OCI-LY1 (cell line): ENCODE measurements around the gene ELOF1.

Source experiments
- EZH2 ChIP-seq: fragments of 200-600 bp; sonication (generic), shearing (Covaris generic); IDR thresholded peaks from 2 replicates; pipeline ENCODE4 v1.8.0; 2017; ENCODE audit warnings: borderline replicate concordance, mixed run types, mild to moderate bottlenecking, antibody characterized with exemption, low read length, moderate library complexity, mixed read lengths
- TF ChIP-seq, protein P1 (sequence below): fragments of 200-600 bp; sonication (generic), shearing (Covaris generic); IDR thresholded peaks from 2 replicates; pipeline ENCODE4 v1.5.1; 2017; ENCODE audit warnings: mild to moderate bottlenecking, antibody characterized with exemption, low read length, moderate library complexity, mixed read lengths

DNA sequence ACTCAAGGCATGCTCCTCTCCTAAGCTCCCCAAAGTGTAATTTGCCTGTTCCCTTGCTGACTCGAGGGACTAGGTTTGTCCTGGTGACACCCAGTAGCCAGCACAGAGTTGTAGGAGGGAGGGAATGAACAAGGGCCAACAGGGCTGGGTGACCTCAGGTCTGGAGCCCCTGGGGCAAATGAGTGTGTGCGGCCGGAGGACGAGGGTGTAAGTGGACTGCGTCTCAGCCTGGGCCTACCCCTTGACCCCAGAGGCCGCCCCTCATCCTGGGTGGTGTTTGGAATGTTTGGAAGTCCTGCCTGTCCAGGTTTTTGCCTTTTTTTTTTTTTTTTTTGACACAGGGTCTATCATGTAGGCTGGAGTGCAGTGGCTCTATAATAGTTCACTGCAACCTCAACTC lies 52.1 kb downstream of the ELOF1 start:
- TF ChIP-seq, protein P1, sequence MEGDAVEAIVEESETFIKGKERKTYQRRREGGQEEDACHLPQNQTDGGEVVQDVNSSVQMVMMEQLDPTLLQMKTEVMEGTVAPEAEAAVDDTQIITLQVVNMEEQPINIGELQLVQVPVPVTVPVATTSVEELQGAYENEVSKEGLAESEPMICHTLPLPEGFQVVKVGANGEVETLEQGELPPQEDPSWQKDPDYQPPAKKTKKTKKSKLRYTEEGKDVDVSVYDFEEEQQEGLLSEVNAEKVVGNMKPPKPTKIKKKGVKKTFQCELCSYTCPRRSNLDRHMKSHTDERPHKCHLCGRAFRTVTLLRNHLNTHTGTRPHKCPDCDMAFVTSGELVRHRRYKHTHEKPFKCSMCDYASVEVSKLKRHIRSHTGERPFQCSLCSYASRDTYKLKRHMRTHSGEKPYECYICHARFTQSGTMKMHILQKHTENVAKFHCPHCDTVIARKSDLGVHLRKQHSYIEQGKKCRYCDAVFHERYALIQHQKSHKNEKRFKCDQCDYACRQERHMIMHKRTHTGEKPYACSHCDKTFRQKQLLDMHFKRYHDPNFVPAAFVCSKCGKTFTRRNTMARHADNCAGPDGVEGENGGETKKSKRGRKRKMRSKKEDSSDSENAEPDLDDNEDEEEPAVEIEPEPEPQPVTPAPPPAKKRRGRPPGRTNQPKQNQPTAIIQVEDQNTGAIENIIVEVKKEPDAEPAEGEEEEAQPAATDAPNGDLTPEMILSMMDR = no peak
- TF ChIP-seq EZH2 = no peak
